Stimulated activated CD4-positive, alpha-beta T cell treated with anti-CD3 and anti-CD28 coated beads, Interleukin-1b, Interleukin-23, amount 100 ng/mL, for 48 hours (primary cell): ENCODE data around the gene CFAP126.
"Not testable (repeated sequence)": the region's sequence is repeated elsewhere in the genome, so short reads cannot be mapped to it uniquely, and the experiment has no call there.

Experiments used
- DNase-seq: peaks from one replicate; pipeline ENCODE4 v3.0.0-alpha.2; 2020

The CFAP126 gene

DNA sequence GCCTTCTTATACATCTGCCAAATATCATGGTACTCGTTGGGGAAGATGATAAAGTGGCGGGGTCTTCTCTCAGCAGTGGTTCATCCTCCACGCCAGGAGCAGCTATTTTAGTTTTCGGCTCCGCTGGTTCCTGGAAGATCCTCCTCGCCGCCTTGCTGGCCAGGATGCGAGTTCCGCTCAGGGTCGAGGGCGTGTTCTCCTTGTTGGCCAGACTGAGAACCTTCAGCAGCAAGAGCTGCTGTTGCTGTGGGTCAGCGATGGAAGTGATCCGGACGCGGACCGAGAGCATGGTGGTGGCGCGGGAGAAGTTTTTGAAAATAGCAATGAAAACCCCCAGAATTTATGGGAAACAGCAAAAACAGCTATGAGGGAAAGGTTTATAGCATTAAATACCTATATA, 11.4 kb upstream of the CFAP126 start:
- no peak for DNase-seq

DNA sequence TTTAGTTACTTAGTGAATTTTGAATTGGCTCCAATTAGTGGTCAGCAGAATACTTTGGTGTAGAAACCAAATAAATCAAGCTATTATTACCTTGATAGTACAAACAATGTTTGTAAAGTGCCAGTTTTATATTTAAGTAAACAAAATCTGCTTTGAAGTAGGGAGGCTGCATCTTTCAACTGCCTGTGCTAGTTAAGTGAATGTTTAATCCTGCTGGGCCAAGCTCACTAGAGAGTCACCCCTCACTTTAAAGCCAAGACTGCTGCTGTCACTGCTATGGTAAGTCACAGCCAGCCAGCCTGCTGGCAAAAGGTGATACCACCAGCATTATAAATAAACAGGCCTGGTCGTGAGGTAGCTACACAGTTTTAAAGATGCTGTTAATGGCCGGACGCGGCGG, 10.3 kb upstream of the CFAP126 start:
- no peak for DNase-seq

DNA sequence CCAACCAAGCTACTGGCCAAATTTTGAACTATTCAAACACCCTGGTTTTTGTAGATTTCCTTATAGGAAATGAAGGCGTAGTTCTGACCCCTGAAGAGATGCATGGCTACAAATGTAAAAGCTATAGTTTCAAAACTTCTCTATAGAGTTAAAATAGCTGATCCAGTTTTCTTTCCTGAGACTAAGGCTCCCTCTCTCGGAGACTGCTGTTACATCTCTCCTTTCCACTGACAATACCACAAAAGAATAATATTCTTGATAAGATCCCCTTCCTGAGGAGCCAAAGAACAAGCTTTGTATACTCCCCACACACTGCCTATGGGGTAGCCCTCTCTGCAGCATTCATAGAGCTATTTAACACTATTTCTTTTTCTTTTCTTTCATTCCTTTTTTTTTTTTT, 6.7 kb upstream of the CFAP126 start:
- no peak for DNase-seq

DNA sequence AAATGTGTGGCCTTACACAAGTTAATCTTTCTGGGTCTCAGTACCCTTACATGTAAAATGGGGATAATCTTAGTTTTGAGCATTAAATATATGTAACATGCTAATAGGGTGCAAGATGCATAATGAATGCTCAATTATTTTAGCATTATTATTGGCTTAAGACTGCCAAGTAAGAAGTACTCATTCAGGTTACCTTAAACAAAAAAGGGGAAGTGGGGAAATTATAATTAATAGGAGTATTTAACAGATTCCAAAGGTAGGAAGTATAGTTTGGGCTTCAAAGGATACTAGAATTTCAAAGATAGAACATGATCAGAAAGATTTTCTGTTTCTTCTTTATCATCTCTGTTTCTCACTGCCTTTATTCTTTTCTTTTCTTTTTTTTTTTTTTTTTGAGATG, 5.8 kb upstream of the CFAP126 start:
- no peak for DNase-seq

DNA sequence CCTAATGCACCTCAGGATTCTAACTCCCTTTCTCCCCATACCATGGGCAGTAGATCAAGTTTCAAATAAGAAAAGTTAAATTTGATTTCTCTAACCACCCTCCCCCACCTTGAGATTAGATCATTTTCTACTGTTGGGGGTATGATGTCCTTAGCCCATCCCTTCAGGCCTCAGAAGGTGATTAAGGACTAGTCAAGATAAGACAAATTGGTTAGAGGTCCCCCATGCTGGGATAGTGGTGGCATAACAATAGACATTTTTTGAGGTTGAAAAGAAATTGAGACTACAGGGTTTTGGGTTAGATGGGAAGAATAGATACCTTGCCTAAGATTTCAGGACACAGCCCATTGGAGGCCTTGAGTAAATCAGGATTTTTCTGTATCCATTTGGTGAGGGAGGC, 2.5 kb downstream of the CFAP126 start:
- no peak for DNase-seq

DNA sequence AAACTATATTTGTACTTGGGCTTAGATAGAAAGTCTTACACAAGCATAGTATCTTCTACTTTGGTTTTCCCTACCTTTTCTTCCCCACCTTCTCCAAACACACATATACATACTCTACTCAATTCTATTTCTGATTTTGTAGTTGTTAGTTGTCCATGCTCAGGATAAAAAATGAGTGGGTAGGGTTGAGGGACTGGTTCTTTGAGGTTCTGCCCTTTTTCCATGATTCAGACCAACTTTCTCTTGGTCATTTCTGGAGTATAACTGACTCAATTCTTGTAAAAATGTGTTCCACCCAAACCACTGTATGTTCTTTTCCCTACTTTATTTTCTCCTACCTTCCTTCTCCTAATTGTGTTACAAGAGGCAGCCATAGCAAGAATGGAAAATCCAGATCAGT, 3.3 kb downstream of the CFAP126 start:
- no peak for DNase-seq

DNA sequence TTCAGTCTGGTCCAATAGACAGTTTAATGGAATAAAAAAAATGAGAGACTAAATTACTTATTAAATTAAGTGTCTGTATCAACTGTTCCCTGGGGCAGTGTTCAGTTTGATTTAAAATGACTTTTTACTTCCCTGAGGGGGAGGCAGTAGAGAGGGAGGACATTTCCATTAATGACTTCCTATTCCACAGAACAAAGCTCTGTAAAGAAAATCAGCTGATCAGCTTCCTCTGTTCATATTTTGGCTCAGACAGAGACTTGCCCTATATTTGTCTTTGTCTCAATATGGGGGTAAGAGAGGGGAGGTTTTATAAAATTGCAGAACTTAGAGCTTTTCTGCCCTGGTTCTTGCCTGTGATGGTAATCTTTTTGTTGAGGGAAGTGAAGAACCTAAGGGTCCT, 8.4 kb downstream of the CFAP126 start:
- no peak for DNase-seq

DNA sequence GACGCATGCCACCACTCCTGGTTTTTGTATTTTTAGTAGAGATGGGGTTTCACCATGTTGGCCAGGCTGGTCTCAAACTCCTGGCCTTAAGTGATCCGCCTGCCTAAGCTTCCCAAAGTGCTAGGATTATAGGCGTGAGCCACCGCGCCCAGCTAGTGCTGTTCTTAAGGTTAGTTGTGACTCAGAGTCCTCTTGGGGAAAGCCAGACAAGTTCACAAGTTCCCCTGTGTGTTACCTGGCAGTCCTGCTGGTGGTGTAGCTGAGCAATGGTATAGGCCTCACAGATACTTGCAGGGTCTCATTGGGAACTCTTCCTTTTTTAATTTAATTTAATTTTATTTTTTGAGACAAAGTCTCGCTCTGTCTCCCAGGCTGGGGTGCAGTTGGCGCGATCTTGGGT, 10.6 kb downstream of the CFAP126 start:
- DNase-seq, result no peak

DNA sequence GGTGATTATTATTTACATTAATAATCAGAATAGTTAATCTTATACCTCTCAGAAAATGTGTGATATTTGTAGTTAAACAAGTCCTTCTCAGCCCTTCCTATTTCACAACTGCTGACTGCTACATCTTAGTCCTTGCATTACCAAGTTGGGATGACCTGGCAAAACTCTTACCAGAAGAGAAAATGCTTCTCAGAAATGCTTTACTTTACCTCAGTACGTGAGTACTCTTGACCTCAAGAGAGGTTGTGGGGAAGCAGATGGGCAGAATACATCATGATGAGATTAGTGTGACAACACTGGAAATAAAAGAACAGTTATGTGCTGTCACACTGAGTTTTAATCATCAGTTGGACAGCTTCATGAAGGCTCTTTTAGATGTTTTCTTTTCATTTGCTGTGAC, 16.2 kb downstream of the CFAP126 start:
- no peak for DNase-seq

DNA sequence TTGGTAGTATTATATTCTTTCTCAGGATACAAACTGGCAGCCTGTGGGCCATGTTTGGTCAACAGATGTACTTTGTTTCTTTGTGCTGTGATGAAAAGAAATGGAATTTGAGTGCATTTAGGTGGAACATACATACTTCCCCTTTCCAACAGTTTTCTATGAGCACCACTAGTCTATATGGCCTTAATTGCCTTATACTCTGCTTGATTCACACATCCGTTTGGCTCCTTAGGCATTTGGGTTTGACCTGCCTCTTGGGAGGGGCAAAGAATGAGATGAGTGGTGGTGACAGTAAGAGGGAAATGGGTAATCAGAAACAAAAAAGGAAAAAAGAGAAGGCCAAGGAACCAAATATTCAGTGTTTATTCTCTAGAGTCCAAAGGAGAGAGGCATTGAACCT, 17.0 kb downstream of the CFAP126 start:
- no peak for DNase-seq

DNA sequence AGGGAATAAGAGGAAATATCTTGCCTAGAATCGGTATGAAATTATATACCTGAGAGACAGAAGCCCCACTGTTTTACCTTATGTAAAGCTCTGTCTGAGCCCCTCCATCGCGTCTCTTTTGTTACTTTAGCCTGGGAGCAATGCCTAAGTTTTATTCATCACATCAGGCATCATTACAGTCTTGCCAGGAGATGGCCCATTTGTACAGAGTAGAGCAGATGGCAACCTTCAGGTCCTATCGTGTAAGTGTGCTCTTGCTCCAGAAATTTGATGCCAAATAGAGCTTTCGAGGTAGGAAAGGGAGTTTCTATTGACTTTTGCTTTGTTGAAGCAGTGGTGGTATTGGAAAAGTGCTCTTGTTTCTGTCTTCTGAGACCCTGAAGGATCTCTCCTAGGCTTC, 24.9 kb downstream of the CFAP126 start:
- no peak for DNase-seq

DNA sequence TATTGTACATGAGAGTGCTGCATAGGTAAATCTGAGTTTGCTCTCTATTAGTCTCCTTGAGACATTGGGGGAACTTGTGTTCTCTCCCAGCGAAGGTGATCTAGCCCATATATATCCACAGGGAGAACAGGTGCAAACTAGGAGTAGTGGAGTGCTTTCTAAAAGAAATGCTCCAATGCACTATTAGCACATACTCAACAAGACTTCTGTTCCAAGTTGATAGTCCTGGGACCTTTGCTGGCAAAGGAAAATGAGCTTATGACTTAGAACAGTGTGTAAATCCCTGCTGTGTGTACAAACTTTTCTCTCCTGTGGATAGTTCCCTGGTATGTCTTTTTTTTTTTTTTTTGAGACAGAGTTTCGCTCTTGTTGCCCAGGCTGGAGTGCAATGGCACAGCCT, 25.5 kb downstream of the CFAP126 start:
- DNase-seq, result no peak

DNA sequence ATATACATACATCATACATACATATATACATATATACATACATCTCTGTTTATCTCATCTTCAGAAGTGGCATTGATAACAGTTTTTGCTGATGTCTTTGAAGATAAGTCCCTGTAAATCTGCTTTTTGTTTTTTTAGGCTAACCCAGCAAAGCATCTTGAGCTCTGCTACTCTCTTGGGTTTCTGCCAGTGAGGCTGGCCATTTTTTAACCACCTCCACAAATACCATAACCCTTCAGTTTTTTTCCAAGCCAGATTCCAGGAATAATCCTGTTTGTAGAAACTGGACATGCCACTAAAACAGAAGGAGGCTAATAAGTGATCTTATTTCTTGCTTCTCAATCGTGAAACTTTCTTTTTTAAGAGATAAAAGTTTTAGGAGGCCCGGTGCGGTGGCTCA, 31.9 kb downstream of the CFAP126 start:
- no peak for DNase-seq

DNA sequence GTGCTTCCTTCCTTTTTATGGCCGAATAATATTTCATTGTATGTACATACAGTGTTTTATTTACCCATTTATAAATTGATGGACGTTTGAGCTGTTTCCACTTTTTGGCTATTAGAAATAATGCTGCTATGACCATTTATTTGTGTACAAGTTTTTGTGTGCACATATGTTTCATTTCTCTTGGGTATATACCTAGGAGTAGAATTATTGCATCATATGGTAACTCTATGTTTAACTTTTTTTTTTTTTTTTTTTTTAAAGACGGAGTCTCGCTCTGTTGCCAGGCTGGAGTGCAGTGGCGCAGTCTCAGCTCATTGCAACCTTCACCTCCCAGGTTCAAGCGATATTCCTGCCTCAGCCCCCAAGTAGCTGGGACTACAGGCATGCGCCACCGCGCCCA, 34.5 kb downstream of the CFAP126 start:
- no peak for DNase-seq

DNA sequence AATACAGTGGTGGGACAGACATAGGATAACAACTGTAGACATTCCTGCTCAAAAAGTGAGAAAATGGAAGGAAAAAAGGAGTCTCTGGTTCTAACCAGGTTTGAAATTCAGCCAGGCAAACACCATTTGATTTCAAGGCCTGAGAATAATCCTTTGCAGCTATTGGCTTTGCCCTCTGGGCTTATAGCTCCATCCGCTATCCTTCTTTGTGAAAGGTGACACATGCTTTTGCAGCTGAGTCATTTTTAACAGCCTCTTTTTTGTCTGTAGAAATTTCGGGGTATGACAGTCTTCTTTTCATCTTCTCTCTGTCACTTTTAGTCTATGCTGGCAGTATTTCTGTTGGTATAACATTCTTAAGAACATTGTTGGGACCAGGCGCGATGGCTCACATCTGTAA, 37.3 kb downstream of the CFAP126 start:
- no peak for DNase-seq

DNA sequence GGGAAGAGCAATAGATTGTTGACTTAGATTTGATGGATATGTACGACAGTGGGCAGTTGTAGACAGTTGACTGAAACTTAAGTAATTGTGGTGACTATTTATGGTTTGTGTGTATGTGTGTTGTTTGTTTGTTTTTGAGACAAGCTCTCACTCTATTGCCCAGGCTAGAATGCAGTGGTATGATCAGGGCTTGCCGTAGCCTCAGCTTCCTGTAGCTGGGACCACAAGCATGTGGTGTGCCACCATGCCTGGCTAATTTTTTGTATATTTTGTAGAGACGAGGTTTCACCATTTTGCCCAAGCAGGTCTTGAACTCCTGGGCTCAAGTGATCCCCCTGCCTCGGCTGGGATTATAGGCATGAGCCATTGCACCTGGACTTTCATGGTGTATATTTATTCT, 43.7 kb downstream of the CFAP126 start:
- DNase-seq, result no peak

DNA sequence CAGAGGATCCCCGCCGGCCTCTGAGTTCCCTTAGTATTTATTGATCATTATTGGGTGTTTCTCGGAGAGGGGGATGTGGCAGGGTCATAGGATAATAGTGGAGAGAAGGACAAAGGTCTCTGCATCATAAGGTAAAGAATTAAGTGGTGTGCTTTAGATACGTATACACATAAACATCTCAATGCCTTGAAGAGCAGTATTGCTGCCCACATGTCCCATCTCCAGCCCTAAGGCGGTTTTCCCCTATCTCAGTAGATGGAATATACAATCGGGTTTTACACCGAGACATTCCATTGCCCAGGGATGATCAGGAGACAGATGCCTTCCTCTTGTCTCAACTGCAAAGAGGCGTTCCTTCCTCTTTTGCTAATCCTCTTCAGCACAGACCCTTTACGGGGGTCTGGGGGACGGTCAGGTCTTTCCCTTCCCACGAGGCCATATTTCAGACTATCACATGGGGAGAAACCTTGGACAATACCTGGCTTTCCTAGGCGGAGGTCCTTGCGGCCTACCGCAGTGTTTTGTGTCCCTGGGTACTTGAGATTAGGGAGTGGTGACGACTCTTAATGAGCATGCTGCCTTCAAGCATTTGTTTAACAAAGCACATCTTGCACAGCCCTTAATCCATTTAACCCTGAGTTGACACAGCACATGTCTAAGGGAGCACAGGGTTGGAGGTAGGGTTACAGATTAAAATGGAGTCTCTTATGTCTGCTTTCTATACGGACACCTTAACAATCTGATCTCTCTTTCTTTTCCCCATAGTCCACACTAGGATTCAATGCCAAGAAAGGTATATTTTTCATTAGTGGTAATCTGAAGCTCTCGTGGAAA, 51.6 kb downstream of the CFAP126 start:
- DNase-seq, result not testable (repeated sequence)
